ENCODE results near the gene SPDYE4. TPM values are rescaled to one million over a fixed set of nuclear protein-coding genes. Genes with fewer than 3 reads are reported as not detected.
"Not testable (repeated sequence)": the region's sequence is repeated elsewhere in the genome, so short reads cannot be mapped to it uniquely, and the experiment has no call there.

Gene SPDYE4, protein sequence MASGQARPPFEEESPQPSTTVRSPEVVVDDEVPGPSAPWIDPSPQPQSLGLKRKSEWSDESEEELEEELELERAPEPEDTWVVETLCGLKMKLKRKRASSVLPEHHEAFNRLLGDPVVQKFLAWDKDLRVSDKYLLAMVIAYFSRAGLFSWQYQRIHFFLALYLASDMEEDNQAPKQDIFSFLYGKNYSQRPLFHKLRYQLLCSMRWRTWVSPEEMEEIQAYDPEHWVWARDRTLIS
- not detected for total RNA-seq

DNA sequence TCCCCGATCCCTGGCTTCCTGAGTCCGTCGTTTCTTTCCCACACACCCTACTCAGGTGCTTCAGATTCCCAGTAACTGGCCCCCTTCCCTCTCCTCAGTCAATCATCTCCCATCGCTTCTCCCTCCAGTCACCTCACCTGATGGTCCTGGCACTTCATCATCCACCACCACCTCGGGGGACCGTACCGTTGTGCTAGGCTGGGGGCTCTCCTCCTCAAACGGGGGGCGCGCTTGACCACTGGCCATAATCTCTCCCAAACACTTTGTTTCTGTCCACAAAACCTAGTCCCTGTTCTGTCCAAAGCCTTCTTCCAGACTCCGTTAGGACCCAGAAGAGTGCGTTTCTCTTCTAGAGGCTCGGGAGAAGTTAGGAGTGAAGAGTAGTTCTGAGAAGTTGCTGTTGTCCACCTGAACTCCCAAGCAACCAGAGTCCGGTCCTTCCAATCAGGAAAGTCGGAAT lies at the start of gene SPDYE4:
TSS of gene SPDYE4 (minus strand) at position 410 of the 460 bp plus-strand sequence. CDS start at position 246, 164 bp downstream.
- no peak for ATAC-seq

DNA sequence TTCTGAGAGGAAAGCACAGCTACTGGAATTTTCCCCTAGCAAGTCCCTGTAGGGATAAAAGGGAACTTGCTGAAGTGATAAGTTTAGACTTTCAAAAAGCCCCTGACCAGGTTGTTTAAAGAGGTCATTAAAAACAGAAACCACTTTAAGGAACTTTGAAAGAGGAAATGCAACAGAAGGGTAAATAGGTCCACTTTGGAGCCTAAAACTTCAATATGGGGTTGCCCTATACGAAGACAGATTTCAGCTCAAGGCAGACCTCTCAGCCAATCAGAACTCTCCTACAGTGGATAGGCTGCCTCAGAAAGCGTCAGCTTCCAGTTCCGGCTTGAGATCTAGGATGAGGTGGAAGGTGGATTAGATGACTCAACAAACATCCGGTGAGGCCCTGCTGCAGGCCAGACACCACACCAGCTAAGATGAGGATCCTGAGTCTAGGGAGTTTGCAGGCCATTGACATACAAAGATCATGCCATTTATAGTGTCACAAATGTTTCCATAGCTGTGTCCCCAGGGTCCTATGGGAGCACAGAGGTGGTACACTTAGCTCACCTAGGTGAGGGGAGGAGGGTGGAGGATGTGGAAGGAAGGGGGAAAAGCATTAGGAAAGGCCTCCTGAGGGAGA lies 48.7 kb upstream of the SPDYE4 start:
- peak; percentile 72 for ATAC-seq

DNA sequence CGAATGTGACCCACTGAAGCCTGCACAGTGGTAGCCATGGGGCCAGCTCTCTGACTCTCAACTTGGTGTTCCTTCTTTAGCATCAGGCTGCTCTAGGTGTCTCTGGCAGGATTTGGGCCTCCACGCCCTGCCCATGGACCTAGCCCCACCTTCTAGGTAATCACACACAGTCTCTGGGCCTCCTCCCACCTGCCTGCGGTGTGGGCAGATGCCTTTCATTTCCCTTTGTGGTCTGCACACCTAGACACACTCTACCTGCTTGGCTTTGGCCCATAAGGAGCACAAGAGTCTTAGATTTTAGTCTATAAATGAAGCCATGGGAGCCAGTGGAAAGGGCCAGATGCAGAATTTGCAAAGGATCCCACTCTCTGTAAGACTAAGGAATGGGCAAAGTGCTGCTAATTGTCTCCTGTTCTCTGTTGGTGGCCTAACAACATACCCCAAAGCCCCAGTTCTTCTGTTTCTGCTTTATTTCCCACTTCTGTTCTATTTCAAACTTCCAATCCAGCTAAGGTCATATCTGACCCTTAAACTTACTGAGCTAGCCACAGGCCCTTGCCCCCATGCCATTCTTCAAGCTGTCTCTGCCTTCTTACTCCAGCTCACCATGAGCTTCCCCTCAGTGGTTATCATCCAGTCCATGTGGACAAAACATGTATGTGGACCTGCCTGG lies 48.0 kb upstream of the SPDYE4 start:
- peak; percentile 56 for ATAC-seq

DNA sequence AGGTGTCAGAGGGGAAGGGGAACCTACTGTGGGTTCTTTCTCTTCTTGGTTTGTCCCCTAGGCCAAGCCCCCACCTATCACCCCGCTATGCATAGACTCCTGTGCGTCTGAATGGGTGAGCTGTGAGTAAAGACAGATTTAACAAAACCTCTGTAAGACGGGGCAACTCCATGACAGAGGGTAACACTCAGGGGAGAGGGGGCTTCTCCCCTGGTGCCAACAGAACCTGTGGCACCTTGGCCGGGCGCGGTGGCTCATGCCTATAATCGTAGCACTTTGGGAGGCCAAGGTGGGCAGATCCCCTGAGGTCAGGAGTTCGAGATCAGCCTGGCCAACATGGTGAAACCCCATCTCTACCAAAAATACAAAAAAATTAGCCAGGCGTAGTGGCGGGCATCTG lies 47.0 kb upstream of the SPDYE4 start:
- ATAC-seq, result not testable (repeated sequence)

DNA sequence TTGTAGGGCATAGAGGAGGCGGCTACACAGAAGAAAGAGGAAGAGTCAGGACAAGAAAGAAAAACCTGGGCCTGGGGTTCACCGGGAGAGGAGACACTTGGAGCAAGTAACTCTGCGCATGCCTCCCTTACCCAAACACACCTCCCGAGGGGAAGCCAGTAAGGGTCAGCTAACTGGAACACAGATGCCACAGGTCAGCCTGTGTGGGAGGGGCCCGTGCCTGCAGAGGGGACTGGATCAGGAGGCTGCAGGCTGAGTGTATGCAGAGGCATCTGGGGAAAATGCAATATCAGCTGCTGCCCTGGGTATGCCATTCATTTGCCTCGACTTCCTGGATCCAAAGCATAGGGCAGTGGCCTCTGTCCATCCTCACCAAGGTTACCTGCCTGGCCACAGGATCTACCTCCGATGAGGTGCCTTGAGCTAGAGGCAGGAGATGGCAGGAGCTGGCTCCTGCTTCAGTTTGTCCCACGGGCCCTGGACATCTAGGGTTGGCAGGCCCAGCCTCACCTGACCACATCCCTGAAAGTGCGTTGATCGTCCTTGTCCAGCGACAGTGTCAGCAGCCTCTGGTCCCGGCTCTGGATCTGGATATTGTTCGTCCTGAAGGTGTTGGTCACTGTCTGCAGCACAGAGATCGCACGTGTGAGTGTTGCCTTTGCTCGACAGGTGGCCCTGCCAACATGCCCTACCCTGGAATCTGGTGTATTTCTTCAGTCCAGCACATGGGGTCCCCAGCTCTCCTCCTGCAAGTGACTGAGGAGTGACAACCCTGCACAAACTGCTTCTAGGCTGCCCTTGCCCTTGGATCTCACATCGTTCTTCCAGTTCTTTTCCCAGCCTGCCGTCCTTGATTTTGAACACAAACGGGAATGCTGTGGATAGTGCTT lies 45.4 kb upstream of the SPDYE4 start:
- no peak for ATAC-seq

DNA sequence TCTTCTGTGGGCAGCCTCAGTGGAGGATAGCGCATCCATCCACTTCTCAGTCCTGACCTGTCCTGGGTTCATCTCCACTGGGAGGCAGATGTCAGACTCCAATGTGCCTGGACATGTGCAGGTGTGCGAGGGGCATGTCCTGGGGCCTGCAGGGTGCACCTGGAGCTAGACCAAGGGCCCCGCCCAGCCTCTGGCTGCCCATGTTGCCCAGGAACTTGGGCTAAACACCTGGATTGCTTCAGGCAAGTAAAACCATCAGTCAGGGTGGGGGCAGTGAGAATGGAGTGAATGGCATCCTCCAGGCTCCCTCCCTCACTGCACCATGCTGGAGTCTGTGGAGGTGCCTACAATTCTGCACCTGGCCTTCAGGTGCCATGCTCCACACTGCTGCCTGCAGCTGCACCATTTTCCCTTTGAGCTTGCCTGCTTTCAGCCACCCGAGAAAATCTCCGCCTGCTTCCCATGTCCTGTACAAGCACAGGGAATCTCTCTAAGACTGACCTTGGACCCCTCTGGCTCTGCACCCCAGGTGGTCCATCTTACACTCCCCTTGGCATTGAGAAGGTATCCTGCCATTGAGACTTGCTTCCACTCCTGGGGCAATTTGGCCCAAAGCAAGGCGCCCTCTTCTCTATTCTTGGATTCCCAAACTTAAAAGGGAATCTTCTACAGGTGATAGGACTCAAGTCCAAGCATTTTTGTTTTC lies 42.9 kb upstream of the SPDYE4 start:
- no peak for ATAC-seq

DNA sequence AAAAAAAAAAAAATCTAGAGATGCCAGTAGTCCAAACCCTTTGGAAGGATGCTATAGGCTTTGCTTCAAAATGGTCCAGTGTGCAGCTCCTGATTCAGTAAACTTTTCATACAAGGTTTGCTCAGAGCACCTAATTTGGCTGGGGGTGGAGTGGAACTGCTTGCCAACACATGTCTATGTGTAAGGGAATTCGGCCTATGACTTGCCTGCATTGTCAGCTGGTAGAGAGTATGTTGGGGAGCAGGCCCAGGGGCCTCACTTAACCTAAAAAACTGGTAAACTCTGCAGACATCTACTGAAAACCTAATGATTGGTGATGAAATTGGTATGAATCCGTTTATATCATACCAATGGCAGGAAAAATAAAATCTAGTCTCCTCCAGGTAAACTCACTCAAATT lies 42.3 kb upstream of the SPDYE4 start:
- ATAC-seq, result no peak

DNA sequence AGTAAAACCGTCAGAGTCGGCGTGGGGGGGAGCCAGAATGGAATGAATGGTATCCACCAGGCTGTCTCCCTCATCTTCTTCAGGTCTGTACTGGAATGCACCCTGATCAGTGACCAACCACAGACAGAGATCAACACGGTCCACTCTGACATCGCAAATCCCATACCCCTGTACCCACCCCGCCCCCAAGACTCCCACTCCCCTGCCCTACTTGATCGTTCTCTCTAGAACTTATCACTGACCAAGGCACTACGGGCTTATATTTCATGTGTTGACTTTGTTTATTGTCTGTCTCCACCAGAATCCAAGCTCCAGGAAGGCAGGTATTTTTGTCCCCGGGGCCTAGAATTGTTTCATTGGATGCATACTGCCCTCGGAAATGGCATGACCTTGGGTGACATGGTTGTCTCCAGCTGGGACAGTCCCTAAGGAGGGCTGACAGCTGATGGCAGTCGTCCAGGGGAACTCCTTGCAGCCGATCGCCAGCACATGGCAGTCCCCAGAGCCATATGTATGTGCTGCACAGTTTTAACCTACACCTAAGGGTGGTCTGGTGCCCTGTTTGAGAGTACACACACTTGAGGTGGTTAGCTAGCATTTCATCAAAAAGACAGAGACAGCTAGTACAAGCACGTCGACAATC lies 41.3 kb upstream of the SPDYE4 start:
- ATAC-seq, result no peak

DNA sequence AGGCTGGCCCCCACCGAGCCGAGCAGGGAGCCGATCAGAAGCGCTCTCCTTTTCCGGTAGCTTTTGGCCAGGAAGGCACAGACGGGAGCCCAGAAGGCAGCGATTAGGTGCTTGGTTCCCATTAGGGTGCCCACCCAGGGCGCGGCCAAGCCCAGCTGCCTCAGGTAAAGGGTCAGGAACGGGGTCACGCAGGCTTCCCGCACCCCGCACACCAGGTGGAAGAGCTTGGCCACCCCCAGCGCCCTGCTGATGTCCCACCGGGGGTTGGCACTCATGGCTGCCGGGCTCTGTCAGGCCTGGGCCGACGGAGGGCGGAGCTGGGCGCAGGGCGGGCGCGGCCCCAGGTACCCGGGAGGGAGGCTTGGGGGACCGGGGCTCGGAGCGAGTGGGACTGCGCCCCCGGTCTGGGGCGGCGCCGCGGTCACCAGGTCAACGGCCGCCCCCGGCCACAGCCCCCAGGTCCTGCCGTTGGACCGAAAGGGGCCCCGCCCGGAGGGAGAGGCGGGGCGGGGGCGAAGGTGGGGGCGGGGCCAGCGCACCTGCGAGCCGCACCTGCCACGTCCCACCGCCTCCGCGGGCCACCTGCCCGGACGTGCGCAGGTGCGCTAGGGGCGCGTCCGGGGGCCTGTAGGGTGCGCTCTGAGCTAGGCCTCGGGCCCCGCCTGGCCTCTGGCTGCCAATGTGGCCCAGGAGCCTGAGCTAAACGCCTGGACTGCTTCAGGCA lies 40.7 kb upstream of the SPDYE4 start, which contains the start of gene MFSD6L:
TSS of gene MFSD6L (minus strand) at position 520 of the 724 bp plus-strand sequence. CDS start at position 275, 245 bp downstream.
- ATAC-seq, result peak; percentile 80

DNA sequence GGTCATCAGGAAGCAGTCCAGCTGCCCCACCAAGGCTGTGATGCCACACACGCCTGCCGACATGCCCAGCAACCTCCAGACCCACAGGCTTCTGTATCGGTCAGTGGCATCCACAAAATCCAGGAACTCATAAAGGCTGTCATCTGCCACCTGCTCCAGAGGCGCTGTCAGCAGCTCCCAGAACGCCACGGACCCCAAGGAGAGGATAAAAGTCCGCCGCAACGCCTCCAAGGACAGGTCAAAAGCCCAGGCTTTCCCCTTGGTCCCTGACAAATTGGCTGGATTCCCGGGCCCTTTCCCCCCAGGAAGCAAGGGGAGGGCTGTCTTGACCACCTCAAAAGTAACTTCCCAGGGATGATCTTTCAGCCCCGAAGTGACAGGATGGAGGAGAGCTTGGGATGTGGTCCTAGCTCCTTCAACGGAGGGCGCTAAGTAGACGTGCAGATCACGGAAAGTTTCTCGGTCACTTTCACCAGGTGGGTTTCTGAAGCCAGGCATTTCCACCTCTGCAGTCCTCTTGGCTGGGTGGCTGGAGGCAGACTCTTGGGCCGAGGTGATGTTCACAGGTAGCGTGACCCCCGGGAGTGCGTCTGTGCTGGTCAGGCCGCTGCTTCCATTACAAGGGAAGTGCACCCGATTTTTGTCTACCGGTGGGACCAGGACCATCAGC lies 40.0 kb upstream of the SPDYE4 start:
- ATAC-seq, result no peak

DNA sequence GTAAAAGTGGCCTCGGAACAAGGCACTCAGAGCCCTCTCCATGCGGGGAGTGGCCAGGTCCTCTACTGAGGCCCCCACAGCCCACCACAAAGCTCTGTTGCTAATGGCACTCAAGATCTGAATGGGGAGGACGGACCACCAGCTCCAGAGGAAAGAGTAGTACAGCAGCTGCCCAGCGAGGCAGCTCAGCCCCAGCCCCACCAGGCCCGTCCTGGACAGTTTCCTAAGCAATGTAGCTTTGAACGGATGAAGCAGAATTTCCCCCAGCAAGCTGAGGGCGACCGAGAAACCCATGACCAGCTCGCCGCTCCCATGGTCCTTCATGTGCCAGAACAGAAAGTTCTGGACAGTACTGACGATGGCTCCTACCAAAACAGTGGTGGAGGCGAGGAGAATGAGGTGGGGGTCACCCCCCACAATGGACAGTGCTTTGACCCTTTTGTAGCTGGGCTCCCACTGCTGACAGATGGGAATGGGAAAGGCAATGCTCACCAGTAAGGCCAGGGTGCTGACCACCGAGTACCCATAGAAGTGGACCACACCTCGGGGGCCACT lies 39.4 kb upstream of the SPDYE4 start:
- ATAC-seq, result no peak

DNA sequence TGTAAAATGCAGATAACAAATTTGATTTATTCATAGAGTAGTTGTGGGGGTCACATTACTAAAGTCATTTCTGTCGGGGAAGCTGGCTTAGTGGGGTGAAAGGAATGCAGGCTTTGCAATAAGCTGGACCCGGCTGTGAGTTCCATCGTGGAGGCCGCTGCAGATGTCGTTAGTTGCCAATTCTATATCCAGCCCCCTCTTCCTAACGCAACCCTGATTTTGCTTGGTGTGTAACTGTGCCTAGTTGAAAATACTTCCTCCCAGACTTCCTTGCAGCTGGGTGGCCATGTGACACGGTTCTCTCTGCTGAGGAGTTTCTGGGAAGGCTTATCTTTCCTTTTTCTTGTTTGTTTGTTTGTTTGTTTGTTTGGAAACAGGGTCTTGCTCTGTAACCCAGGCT lies 36.3 kb upstream of the SPDYE4 start:
- no peak for ATAC-seq

DNA sequence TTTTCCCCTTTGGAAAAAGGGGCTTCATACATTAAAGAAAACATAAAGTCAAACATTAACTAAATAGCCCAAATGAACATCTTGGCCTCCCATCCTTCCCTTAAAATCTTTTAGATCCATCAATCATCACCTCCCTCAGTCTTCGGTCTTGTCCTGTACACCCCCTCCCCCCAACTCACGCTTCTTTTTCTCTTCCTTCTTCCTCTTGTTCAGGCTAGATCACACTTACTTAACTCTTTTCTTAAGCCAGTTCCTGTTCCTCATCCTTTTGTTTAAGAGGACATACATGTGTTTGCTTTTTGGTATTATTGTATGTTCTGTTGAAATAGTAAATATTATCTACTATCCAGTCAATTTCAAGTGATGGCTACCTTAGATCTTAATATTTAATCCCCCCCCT lies 35.3 kb upstream of the SPDYE4 start:
- ATAC-seq, result no peak

DNA sequence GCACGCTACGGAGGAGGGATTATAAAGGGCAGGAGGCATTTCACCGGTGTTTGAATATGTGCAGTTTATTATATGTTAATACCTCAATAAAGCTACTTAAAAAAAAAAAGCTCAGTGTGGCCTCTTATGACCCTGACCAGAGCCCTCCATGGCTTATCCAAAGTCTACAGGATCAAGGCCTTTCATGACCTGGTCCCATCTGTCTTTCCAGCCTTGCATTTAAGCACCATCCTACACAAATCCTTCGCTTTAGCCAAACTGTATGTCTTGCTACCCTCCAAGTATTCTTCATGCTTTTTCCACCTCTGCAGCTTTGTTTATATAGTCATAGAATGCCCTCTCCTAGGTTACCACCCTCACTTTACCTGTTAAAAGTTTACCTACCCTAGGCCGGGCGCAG lies 34.3 kb upstream of the SPDYE4 start:
- no peak for ATAC-seq

DNA sequence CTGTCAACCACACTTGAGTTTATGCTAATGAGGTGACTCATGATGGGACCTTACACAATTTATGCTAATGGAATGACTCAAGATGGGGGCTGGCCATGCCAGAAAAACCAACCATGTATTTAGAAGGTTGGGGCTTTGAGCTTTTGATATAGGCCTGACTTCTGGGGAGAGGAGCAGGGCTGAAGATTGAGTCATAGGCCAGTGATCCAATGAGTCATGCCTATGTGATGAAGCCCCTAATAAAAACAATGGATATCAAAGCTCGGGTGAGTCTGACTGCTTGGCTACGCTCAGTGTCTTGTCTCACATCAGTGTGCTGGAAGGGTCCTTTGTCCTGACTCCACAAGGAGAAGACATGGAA lies 33.5 kb upstream of the SPDYE4 start:
- peak; percentile 71 for ATAC-seq

DNA sequence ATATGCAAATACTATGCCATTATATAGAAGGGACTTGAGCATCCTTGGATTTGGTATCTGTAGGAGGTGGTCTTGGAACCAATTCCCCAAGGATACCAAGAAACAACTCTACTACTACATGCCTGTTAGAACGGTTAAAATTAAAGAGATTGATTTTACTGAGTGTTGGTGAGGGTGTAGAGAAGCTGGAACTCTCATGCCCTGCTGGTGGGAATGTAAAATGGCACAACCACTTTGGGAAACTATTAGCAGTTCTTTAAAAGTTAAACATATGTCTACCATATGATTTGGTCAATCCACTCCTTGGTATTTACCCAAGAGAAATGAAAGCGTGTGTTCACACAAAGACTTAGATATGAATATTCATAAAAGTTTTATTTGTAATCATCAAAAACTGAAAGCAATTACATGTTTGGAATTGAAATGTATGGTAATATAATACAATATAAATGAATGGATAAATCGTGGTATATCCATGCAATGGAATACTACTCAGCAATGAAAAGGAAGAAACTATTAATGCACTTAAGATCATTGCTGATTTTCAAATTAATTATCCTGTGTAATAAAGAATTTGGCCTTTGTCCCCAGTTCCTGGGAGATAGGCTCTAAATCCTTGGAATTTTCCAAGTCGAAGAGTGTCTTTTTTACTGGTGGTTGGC lies 33.0 kb upstream of the SPDYE4 start:
- no peak for ATAC-seq

DNA sequence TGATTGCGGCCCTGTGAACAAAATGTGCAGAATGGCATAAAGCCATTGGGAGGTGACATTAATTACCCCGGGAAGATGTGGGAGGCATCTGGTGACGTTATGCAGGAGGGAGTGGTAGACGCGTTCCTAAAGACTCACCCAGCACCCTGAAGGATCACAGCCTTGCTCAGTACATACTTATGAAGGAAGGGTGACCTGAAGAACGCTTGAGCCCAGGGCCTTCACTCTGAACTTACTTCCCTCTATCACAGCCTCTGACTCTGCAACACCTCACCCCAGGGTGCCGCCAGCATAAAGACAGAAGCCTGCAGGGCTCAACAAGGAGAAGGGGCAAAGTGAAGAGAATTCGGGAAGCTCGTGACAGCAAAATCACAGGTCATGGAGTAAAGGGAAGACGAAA lies 31.4 kb upstream of the SPDYE4 start:
- no peak for ATAC-seq

DNA sequence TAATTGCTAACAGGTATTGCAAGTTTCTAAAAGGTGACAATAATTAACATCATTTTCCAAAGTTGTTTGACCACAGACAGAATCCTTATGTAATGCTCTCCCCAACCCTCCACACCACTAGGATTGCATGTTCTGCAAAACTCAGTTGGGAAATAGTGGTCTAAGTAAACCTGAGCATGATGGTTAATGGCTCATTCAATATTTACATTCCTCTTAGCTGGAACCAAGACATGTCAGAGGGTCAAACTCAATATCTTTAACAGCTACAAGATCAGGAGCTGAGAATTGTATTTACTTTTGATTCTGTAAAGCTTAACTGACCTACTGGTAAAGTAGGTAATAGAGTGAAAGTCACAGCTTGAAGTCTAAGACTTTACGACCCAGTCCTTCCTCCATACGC lies 30.7 kb upstream of the SPDYE4 start:
- ATAC-seq, result no peak
